NCI-H748 (cell line): ENCODE data around the gene CDK5.

ENCODE experiments used
- DNase-seq: peaks from one replicate; lab custom pipeline; 2025; ENCODE audit not compliant: unreplicated experiment; lab: John Stamatoyannopoulos, UW

CDK5 gene

GRCh38 chr7:151087245-151088018 is 29.7 kb upstream of the CDK5 start:
- peak; percentile 59 for DNase-seq

- DNase-seq: peak; percentile 57
These were observed 29.1 kb upstream of the CDK5 start for GRCh38 chr7:151086802-151087244.

- DNase-seq: peak; percentile 90
These were observed 28.3 kb upstream of the CDK5 start, which contains the start of gene AGAP3 for GRCh38 chr7:151085691-151086620. Gene AGAP3 (plus strand): TSS chr7:151086475. CDS start chr7:151086742, 267 bp downstream.

- DNase-seq: no peak
These were observed 27.6 kb upstream of the CDK5 start for GRCh38 chr7:151085329-151085690.

- DNase-seq: no peak
These were observed 26.1 kb upstream of the CDK5 start for GRCh38 chr7:151083824-151084160.

GRCh38 chr7:151083071-151083823 is 25.6 kb upstream of the CDK5 start, which contains the start of gene TMUB1:
Gene TMUB1 (minus strand): TSS chr7:151083493. CDS start chr7:151082563, 930 bp downstream.
- peak; percentile 84 for DNase-seq

- peak; percentile 45 for DNase-seq
These were observed 24.7 kb upstream of the CDK5 start for GRCh38 chr7:151082141-151083070.

GRCh38 chr7:151081170-151082101 is 23.7 kb upstream of the CDK5 start:
- DNase-seq: peak; percentile 39

GRCh38 chr7:151080522-151081169 is 22.9 kb upstream of the CDK5 start, which contains the start of gene FASTK:
Gene FASTK (minus strand): TSS chr7:151080809. CDS start chr7:151080766, 43 bp downstream.
- peak; percentile 94 for DNase-seq

- peak; percentile 45 for DNase-seq
These were observed 22.4 kb upstream of the CDK5 start for GRCh38 chr7:151080067-151080521.

GRCh38 chr7:151079199-151079910 is 21.7 kb upstream of the CDK5 start:
- DNase-seq: no peak

- DNase-seq: no peak
These were observed 20.7 kb upstream of the CDK5 start for GRCh38 chr7:151078233-151079040.

GRCh38 chr7:151077705-151078232 is 20.1 kb upstream of the CDK5 start:
- no peak for DNase-seq

GRCh38 chr7:151076863-151077704 is 19.4 kb upstream of the CDK5 start:
- DNase-seq: peak; percentile 28

- DNase-seq: no peak
These were observed 18.3 kb upstream of the CDK5 start for GRCh38 chr7:151075978-151076426.

- DNase-seq: no peak
These were observed 17.9 kb upstream of the CDK5 start for GRCh38 chr7:151075662-151075971.
